NCI-H1092 treated with DMSO at 0.1 percent for 48 hours (cell line): Measurements from ENCODE around the gene MEG3.
"Not testable (repeated sequence)": the region's sequence is repeated elsewhere in the genome, so short reads cannot be mapped to it uniquely, and the experiment has no call there.

Experiments used
- DNase-seq: peaks from one replicate; lab custom pipeline; 2025; lab: John Stamatoyannopoulos, UW

The MEG3 gene

GRCh38 chr14:100815478-100816285, 10.2 kb upstream of the MEG3 start:
- no peak for DNase-seq

DNA sequence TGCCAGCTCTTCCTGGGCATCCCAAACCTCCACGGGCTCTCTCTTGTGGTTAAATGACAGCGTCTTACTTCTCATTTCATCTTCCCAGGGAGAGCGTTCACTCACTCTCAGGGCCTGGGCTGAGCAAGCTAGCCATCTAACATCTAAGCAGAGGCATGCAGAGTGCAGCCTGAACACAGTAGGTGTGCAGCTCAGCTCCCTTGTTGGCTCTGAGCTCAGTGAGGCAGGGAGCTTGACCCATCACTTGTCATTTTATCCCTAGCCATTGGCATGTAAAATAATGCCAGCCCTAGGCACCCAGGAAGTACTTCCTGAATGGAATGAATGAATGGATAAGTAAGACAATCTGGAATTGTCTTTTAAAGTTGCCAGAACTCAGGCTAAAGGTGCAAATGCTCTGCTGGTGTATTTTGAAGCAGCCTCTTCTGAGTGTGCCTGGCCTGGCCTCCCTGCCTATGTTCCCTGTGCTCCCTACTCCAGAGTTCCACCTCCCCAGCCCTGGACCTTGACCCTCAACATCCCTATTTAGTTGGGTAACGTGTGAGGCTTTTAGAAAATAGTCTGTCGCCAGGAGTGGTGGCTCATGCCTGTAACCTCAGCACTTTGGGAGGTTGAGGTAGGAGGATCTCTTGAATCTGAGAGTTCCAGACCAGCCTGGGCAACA, 9.5 kb upstream of the MEG3 start:
- DNase-seq, result no peak

DNA sequence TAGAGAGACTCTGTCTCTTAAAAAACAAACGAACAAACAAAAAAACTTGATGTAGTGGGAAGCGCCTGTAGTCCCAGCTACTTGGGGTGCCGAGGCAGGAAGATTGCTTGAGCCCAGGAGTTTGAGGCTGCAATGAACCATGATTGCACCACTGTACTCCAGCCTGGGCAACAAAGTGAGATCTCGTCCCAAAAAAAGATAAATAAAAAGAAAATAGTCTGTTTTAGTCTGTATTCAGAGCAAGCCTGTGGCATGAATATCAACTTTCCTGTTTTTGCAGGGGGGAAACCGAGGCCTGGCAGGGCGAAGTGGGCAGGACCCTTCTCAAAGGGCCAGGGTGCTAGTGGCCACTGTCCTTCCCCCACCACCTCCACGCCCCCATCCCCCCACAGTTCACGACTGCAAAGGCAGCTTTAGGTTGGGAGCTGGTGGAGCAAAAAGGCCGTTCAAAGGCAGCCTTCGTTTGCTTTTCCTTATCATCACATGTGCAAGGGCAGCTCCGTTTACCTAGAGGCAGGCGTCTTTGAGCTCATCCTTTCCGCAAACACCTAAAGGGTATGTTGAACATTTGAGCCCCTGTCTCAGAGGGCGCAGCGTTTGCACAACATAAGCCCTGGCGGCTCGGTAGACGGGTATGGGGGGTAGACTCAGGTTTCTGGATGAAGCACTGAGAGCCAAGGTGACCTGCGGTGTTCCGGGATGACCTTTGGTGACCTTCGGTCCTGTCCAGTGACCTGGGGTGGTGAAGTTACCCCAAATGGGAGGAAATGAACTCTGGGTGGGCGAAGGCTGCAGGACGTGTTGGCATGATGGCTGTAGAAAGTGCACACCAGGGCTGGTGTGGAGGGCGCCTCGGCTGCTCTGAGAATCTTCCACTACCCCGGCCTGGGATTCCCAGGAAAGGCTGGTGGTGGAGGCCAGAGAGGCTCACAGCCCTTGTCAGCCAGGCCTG, 8.7 kb upstream of the MEG3 start:
- no peak for DNase-seq

DNA sequence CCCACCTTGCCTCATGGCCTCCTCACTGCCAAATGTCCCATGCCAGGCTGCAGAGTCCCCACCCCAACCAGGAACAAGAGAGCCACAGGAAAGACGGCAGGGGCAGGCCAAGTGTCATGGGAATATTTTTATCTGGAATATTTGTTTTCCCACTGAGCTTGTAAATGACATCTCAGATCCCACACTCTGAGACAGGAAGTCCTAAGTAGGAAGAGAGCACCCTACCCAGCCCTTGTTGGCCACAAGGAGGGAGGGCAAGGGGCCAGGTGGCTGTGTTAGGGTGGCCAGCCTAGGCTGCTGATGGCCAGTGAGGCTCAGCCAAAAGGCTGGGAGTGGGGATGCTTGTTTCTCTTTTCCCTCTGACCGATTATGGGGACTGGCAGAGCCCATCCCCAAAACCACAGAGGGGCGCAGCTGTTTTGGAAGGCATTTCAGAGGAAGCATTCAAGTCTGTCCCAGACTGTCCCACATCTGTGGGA, 7.7 kb upstream of the MEG3 start:
- no peak for DNase-seq

DNA sequence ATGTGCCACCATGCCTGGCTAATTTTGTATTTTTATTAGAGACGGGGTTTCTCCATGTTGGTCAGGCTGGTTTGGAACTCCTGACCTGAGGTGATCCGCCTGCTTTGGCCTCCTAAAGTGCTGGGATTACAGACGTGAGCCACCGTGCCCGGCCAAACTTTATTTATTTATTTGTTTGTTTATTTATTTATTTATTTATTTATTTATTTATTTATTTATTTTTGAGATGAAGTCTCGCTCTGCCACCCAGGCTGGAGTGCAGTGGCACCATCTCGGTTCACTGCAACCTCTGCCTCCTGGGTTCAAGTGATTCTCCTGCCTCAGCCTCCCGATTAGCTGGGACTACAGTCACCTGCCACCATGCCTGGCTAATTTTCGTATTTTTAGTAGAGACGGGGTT, 7.0 kb upstream of the MEG3 start:
- not testable (repeated sequence) for DNase-seq

GRCh38 chr14:100819453-100819828, 6.5 kb upstream of the MEG3 start:
- no peak for DNase-seq

- no peak for DNase-seq
Measured at GRCh38 chr14:100819829-100820475, 6.0 kb upstream of the MEG3 start.

- no peak for DNase-seq
Measured at GRCh38 chr14:100820957-100821356, 5.0 kb upstream of the MEG3 start.

- DNase-seq, result no peak
Measured at GRCh38 chr14:100822013-100822412, 3.9 kb upstream of the MEG3 start.

DNA sequence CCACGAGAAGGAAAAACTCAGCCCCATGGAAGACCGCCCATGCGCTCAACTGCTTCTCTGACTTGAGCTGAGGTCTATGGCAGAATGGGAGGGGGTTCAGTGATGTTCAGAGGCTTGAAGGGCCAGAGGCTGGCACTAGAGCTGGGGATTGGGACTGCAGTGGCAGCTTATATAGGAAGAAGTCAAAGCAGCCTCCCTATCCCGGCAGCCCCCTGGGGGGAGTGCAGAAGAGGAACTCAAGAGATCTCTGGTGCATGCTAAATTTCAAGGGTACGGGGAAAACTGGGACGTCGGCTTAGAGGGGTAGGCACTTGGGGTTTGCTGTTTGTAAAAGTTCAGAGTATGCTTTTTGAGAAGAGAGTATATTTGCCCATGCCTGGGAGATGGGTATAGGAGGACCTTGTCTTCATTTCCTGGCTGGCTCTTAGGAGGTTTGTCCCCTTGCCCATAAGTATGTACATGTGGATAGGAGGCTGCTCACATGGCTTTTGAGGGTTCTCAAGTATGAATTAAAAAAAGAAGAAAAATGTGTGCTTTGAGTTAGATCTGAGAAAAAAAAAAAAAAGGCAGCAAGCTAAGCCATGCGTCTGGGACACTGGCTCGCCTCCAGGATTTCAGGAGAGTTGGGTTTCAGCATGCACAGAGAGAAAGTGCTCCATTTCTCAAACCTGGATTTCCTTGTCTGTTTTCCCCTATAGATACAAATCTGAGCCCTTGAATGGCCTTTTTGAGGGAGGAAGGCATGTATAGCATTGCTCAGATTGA, 3.2 kb upstream of the MEG3 start:
- no peak for DNase-seq

GRCh38 chr14:100823413-100824080, 2.4 kb upstream of the MEG3 start:
- DNase-seq, result no peak

DNA sequence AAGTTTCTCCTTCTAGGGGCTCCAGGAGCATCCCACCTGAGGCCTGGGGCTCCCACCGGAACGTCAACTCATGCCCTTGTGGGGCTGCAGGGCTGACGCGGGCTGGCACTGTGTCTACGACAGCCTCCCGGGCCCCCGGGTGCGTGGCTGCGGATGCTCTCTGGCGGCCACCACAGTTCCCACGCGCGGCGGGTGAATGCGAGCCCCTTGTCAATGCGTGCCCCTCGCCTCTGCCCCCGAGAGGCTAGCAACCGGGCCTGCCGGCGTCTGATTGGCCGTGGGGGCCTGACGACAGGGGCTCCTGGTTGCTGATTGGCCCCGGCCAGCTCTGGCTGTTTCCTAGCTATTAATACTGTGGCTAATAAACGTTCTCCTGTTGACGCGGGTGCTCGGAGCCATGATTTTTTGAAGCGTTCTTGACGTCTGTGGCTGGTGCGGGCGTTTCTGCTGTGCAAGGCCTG, 1.8 kb upstream of the MEG3 start:
- no peak for DNase-seq

DNA sequence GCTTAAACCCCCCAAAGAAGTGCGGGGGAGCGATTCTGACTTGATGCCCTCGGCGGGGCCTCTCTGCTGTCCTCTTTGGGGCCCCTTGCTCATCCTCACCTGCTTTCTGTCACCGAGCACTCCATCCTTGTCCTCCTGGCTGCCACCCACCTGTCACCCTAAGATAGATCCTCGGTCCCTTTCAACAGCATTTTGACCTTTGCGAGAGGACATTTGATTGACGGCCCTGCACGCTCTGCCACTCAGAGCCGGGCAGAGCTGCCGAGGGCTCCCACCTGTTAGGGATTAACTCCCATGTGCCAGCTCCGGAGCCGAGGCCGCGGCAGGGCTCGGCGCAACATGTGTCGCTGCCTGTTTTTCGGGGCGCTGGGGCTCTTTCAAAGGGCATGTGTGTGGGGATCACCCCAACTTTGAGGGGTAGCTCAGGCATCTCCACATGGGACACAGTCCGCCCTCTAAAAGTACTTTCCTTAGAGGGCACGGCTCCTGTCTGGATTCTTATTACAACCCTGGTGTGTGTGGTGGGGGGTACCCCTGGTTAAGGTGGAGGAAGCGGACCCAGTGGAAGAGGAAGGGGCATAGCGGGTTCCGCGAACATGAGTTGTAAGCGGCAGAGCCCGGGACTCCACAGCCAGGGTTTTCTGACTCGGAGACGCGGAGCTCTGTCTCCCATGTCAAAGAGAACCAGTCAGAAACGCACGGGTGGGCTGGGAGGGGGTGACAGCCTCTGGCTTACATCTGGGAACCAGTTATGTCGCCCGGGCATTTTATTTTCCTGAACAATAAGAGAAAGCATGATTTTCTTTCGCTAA, 811 bp upstream of the MEG3 start:
- no peak for DNase-seq

DNA sequence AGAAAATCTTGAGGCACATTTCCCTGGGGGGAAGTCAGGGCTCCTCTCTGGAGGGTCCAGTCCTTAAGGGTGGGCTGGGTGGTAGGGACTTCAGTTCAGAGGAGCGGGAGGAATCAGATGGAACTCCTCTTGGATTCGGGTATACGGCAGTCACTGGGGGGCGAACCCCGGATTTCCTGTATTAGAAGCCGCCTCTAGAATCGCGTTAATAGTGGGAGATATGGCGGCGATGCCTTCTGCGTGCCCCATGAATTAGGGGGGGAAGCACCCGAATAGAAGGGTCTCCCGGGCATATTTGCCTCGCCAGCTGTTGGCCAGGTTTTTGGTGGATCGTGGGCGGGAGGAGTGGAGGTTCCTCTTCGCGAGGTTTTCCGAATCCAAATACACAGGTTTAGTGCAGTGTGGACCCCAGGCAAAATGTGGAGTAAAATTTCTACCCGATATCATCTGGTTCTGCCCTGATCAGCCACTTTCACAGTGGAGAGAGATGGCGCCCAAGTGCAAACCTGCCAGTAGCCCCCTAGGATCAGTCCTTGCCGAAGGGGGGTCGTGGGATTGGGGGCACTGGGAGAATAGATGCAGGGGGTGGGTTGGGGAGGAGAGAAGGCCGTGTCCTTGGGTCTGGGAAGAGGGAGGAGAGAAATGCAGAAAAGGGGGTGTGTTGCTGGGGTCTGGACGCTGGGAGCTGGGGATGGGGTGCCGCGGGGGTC, 628 bp downstream of the MEG3 start:
- DNase-seq, result no peak

- DNase-seq, result no peak
Measured at GRCh38 chr14:100827101-100828021, 1.4 kb downstream of the MEG3 start.

DNA sequence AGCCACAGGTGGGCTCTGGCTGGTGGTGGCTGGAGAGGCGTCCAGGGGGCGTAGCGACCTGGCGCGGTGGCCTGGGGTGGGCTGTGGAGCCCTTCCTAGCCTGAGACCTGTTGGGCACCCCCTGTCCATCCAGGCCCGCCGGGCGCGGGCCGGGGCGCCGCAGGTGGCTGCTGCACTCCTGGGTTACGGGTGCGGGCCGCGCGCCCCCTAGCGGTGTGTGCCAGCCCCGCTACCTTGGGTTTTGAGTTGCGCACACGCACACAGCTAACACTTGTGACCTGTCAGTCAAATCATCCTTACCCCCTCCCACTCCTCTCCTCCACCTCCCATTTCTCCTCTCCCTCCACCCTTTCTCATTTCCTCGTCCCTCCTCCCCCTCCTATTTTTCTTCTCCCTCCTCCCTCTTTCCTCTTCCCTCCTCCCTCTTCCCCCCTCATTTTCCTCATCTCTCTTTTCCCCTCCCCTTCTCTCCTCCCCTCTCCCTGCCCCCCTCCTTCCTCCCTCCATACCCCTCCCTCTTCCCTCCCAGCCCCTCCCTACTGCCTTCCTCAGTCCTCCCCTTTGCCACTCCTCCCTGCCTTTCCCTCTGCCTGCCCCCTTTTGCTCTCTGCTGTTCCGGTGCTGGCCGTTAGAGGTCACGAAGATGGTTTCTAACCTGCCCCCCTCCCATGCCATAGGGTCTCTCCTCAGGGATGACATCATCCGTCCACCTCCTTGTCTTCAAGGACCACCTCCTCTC, 2.3 kb downstream of the MEG3 start:
- no peak for DNase-seq

DNA sequence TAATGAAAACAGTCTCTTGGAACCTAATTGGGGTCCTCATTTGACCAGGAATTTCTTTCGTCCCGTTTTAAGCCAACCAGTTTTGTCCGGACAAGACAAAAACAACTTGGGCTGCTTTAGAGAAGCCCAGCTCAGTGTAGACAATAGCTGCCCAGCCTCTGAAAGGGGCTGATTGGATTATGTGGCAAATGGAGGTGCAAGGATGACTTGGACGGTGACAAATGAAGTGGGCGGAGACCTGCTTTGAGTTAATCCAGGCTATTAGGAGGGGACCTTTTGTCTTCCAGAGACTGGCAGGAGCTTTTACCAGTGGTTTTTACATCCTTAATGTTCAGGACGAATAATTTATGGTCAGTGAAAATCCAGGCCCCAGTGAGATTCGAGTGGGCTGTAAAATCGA, 4.8 kb downstream of the MEG3 start:
- DNase-seq, result no peak
